GM21723 (cell line): ENCODE results near the gene CREBL2.
"Not testable (repeated sequence)": the region's sequence is repeated elsewhere in the genome, so short reads cannot be mapped to it uniquely, and the experiment has no call there.

Source experiments
- ATAC-seq: cut with Tn5 transposase; IDR thresholded peaks from one replicate; pipeline ENCODE4 v1.9.1; 2021; ENCODE audit warnings: mild to moderate bottlenecking, moderate library complexity; ENCODE audit not compliant: unreplicated experiment

Gene CREBL2

GRCh38 chr12:12596598-12596997 is 15.1 kb upstream of the CREBL2 start:
- not testable (repeated sequence) for ATAC-seq

GRCh38 chr12:12598864-12599263 is 12.8 kb upstream of the CREBL2 start:
- ATAC-seq = no peak

- ATAC-seq = no peak
These were observed 11.7 kb upstream of the CREBL2 start for GRCh38 chr12:12599750-12600643.

- ATAC-seq = no peak
These were observed 11.0 kb upstream of the CREBL2 start for GRCh38 chr12:12600659-12601058.

GRCh38 chr12:12604740-12605139 is 6.9 kb upstream of the CREBL2 start:
- ATAC-seq = no peak

- ATAC-seq = no peak
These were observed 4.7 kb upstream of the CREBL2 start for GRCh38 chr12:12606781-12607589.

- ATAC-seq = no peak
These were observed 3.1 kb upstream of the CREBL2 start for GRCh38 chr12:12608557-12608957.

GRCh38 chr12:12609692-12610091 is 2.0 kb upstream of the CREBL2 start:
- ATAC-seq = no peak

GRCh38 chr12:12610711-12611110 is 965 bp upstream of the CREBL2 start:
- no peak for ATAC-seq

GRCh38 chr12:12612358-12612757 is 682 bp downstream of the CREBL2 start:
- ATAC-seq = no peak

- ATAC-seq = no peak
These were observed 1.7 kb downstream of the CREBL2 start for GRCh38 chr12:12613344-12613743.

GRCh38 chr12:12614342-12614741 is 2.7 kb downstream of the CREBL2 start:
- no peak for ATAC-seq

- ATAC-seq = no peak
These were observed 5.0 kb downstream of the CREBL2 start for GRCh38 chr12:12616512-12617310.

- ATAC-seq = not testable (repeated sequence)
These were observed 6.4 kb downstream of the CREBL2 start for GRCh38 chr12:12618064-12618463.

- ATAC-seq = no peak
These were observed 9.1 kb downstream of the CREBL2 start for GRCh38 chr12:12620730-12621315.

- ATAC-seq = no peak
These were observed 10.7 kb downstream of the CREBL2 start for GRCh38 chr12:12622418-12622817.

GRCh38 chr12:12624498-12624992 is 12.9 kb downstream of the CREBL2 start:
- ATAC-seq = no peak

GRCh38 chr12:12626471-12626870 is 14.8 kb downstream of the CREBL2 start:
- ATAC-seq = no peak

- no peak for ATAC-seq
These were observed 15.7 kb downstream of the CREBL2 start for GRCh38 chr12:12627308-12627827.

- no peak for ATAC-seq
These were observed 16.3 kb downstream of the CREBL2 start for GRCh38 chr12:12628013-12628412.
